Omental fat pad (tissue), 4 donors: ENCODE results near the gene LPO. TPM values are rescaled to one million over a fixed set of nuclear protein-coding genes. Genes with fewer than 3 reads are reported as not detected.

Experiments
- ATAC-seq: fragments of 150-250 bp; one replicate; pipeline ENCODE4 v1.9.1; 2016; ENCODE audit warnings: mild to moderate bottlenecking, moderate library complexity; ENCODE audit not compliant: low FRiP score
- DNase-seq: peaks from one replicate; pipeline ENCODE4 v3.0.0-alpha.2; 2019; ENCODE audit warnings: low spot score
- CTCF ChIP-seq, 3 donors: fragments of 450-650 bp; IDR thresholded peaks; one replicate each; pipeline ENCODE4 v1.5.1; 2016 to 2017; ENCODE audit warnings: antibody characterized with exemption in 3 of 3, mild to moderate bottlenecking in 3 of 3, moderate library complexity in 2 of 3
- total RNA-seq, 4 donors: library from RNA; depleted of rRNA; stranded (reverse); fragments of >200 nt; gene quantifications; one replicate each; pipeline ENCODE4 v1.1.0, GENCODE V29; 2016

LPO gene
- under 1 TPM in 1 of 4 donors, not detected in 3; 0.46 TPM for total RNA-seq

GRCh38 chr17:58238147-58238634, at the start of gene LPO:
LPO (plus strand) TSS chr17:58238584; CDS start chr17:58242980, 4,396 bp downstream.
- DNase-seq: no peak
- no peak for ATAC-seq

GRCh38 chr17:58189436-58190146, 48.8 kb upstream of the LPO start:
- DNase-seq: no peak

More at GRCh38 chr17:58238147-58238634, at the start of gene LPO:
- TF ChIP-seq CTCF (IDR thresholded peaks at IDR 0.05): no peak

GRCh38 chr17:58191241-58191896, 47.0 kb upstream of the LPO start:
- TF ChIP-seq CTCF (IDR thresholded peaks at IDR 0.05): no peak
- ATAC-seq: no peak
- no peak for DNase-seq

More at GRCh38 chr17:58189436-58190146, 48.8 kb upstream of the LPO start:
- TF ChIP-seq CTCF (IDR thresholded peaks at IDR 0.05): no peak
- no peak for ATAC-seq

GRCh38 chr17:58192612-58193011, 45.8 kb upstream of the LPO start, which contains the start of gene EPX:
EPX (plus strand) TSS chr17:58192726; CDS start chr17:58192847, 121 bp downstream.
- TF ChIP-seq CTCF (IDR thresholded peaks at IDR 0.05): no peak
- no peak for DNase-seq
- no peak for ATAC-seq

- no peak for ATAC-seq
Measured at GRCh38 chr17:58193641-58194255, 44.6 kb upstream of the LPO start.

More at GRCh38 chr17:58193641-58194255, 44.6 kb upstream of the LPO start:
- TF ChIP-seq CTCF (IDR thresholded peaks at IDR 0.05): no peak
- DNase-seq: no peak
